LoVo (cell line): ENCODE data around the gene ENPP3.
A peak's percentile ranks its signal among the peaks of the same experiment; 100 is the strongest.

Experiments used
- DNase-seq: peaks from one replicate; pipeline ENCODE4 v3.0.0-alpha.2; 2016; ENCODE audit warnings: low spot score

The ENPP3 gene

GRCh38 chr6:131642987-131643611, 6.0 kb downstream of the ENPP3 start:
- no peak for DNase-seq

- no peak for DNase-seq
Measured at GRCh38 chr6:131643855-131644460, 6.9 kb downstream of the ENPP3 start.

GRCh38 chr6:131644921-131645320, 7.8 kb downstream of the ENPP3 start:
- no peak for DNase-seq

- no peak for DNase-seq
Measured at GRCh38 chr6:131645846-131646245, 8.7 kb downstream of the ENPP3 start.

GRCh38 chr6:131646249-131646670, 9.2 kb downstream of the ENPP3 start:
- no peak for DNase-seq

- DNase-seq = no peak
Measured at GRCh38 chr6:131651782-131652181, 14.7 kb downstream of the ENPP3 start.

GRCh38 chr6:131652472-131652871, 15.4 kb downstream of the ENPP3 start:
- no peak for DNase-seq

GRCh38 chr6:131654326-131654725, 17.2 kb downstream of the ENPP3 start:
- no peak for DNase-seq

GRCh38 chr6:131655387-131655786, 18.3 kb downstream of the ENPP3 start:
- DNase-seq = no peak

GRCh38 chr6:131655951-131656350, 18.8 kb downstream of the ENPP3 start:
- DNase-seq = no peak

- no peak for DNase-seq
Measured at GRCh38 chr6:131656667-131657066, 19.6 kb downstream of the ENPP3 start.

- no peak for DNase-seq
Measured at GRCh38 chr6:131657222-131657621, 20.1 kb downstream of the ENPP3 start.

GRCh38 chr6:131657630-131658111, 20.6 kb downstream of the ENPP3 start:
- DNase-seq = no peak

- no peak for DNase-seq
Measured at GRCh38 chr6:131658287-131658686, 21.2 kb downstream of the ENPP3 start.

GRCh38 chr6:131660195-131660594, 23.1 kb downstream of the ENPP3 start:
- DNase-seq = peak; percentile 19

GRCh38 chr6:131663578-131664165, 26.6 kb downstream of the ENPP3 start:
- no peak for DNase-seq

- DNase-seq = no peak
Measured at GRCh38 chr6:131669891-131670290, 32.8 kb downstream of the ENPP3 start.

- DNase-seq = no peak
Measured at GRCh38 chr6:131673184-131673583, 36.1 kb downstream of the ENPP3 start.

GRCh38 chr6:131678442-131678841, 41.3 kb downstream of the ENPP3 start:
- DNase-seq = no peak

GRCh38 chr6:131680868-131681267, 43.8 kb downstream of the ENPP3 start:
- no peak for DNase-seq

- no peak for DNase-seq
Measured at GRCh38 chr6:131681585-131681984, 44.5 kb downstream of the ENPP3 start.

- DNase-seq = no peak
Measured at GRCh38 chr6:131682442-131682841, 45.3 kb downstream of the ENPP3 start.

GRCh38 chr6:131683479-131683878, 46.4 kb downstream of the ENPP3 start:
- DNase-seq = no peak
